HCT116 (cell line): Measurements from ENCODE around the gene CTBP2.

Experiments
- EZH2 ChIP-seq: fragments of 200-600 bp; sonication (generic); IDR thresholded peaks from 2 replicates; pipeline ENCODE4 v1.6.1; 2017; ENCODE audit warnings: antibody characterized with exemption, mixed run types
- POLR2A ChIP-seq: IDR thresholded peaks from 2 replicates; pipeline ENCODE4 v1.7.0; 2011; ENCODE audit warnings: borderline replicate concordance; ENCODE audit not compliant: insufficient read depth, insufficient read length; ENCODE audit errors: extremely low read depth

DNA sequence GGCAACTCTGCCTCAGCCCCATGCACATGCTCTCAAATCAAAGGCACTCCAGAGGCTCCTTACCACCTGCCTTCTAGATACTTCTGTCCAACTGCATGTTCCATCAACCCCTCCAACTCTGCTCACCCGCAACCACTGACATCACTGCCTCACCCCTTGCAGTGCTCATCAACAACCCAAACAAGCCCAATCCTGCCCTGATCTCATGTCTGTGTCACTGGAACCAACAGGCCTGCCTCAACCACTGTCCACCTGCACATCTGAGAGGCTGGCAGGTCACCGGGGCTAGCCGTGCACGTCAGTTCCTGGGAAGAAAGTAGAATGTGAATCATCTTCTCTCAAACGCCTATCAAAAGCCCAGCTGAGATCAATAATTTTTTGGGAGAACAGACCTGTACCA is 33.3 kb downstream of the CTBP2 start:
- TF ChIP-seq POLR2A (no peak), EZH2 (no peak)
